Measurements from ENCODE around the gene FSTL4.

The FSTL4 gene

DNA sequence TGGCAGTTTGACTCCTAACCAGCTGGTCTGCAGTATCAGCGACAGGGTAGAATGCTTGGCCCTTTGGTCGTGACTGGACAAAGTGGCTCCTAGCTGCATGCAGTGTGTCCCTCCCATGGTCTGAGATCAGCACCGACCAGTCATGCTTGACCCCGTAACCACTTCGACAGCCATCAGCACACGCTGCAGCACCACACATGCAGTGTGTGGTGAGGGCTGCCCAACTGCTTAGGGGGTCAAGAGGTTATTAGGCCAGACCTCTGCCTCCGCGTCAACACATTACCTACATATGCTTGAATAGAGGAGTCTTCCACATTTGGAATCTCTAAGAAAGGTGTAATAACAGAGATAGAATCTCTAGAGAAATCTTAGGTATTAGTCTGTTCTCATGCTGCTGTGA, 139.1 kb downstream of the FSTL4 start:
- DNase-seq: no peak

DNA sequence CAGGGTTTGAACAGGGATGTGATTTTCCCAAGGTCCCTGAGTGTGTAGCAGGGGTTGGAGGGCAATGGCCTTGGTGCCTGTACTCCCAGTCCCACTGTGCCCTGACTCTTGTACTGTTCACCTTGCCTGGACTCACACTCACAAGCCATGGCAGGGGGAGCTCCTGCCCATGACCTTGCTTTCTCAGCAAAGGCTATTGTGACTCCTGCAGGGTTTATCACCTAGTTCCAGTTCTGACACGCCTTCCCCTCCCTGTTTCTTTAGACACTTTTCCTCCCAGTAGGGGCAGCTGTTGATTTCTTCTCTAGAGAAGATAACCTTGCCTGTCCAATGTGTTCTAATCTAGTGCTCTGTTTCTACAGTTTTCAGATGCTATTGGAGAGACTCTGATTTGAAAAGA, 139.5 kb downstream of the FSTL4 start:
- DNase-seq: no peak

DNA sequence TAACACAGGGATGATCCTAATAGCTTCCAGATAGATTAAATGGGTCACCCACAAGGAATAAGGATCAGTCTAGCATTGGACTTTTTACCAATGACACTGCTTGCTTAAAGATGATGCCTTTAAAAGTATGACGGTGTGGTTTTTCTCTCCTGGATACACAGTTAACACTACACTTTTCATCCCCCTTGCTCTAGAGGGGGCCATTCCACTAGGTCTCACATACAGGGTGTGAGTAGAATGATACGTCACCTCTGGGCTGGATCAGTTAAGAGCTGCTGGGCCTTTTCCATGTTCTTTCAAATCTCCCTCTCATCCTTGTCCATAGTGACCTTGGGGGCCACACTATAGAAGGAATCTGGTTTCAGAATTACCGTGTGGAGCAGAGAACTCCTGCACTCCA, 140.6 kb downstream of the FSTL4 start:
- DNase-seq: no peak

DNA sequence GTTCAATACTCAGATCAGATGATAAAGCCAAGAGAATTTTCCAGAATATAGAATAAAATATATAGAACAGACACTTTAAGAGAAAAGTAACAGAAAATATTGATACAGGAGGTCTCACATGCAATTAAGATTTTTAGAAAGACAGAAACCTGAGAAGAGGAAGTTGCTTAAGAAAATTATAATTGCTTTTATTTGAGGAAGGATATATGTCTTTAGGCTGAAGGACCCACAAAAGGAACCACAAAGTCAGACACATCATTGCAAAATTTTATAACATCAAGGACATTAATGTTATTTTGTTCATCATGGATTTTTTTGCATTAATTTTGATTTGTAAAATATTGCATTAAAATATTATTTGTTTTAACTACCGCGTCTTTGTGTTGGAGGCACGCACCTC, 141.5 kb downstream of the FSTL4 start:
- no peak for DNase-seq

DNA sequence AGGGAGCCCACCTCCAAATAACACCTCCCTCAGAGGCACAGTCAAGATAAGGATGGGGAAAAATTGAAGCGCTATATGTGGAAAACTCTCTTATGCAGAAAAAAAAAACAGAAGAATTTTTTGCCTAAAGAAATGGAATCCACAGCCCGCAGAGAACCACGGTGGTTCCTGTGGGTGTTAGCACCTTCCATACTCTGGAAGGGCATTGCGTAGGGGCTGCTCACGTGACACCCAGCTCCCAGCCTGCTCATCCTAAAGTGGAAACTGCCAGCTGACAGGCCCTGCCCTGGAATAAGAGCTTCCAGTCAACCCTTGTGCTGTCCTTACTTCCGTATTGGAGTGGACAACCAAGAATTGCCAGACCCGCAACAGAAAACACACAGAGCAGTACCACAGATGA, 142.5 kb downstream of the FSTL4 start:
- no peak for DNase-seq

DNA sequence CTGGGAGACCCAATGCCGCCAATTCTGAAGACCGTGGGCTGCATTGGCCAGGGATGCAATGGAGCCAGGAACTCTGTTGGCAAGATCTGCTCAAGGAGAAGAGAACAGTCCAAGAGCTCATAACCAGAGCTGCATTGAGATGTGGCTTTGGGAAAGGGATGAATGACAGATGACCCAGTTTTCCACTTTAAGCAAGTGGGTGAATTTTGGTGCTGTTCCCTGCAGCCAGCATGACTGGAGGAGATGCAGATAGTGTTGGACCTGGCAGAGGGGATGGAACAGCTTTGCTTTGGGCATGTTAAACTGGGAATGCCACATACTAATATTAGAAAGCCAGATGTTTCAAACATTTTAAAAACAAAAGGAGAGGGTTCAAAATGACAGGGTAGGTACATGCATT, 143.1 kb downstream of the FSTL4 start:
- no peak for DNase-seq

DNA sequence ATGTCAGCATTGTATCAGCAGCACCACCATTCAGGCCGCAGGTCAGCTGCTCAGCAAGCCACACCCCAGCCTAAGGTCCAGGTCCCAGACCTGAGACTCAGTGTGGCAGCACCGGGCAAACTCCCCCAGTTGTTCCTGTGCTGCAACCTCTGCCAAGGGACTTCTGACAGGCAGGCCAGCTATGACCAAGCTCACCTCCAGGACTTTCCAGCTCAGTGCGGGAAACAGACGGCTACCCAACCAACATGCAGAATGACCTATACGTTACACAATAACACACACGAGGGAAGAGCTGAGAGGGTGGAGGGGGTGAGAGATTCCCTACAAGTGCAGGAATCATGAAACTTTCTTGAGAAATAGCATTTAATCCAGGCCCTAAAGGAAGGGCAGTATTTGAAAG, 143.7 kb downstream of the FSTL4 start:
- DNase-seq: no peak

DNA sequence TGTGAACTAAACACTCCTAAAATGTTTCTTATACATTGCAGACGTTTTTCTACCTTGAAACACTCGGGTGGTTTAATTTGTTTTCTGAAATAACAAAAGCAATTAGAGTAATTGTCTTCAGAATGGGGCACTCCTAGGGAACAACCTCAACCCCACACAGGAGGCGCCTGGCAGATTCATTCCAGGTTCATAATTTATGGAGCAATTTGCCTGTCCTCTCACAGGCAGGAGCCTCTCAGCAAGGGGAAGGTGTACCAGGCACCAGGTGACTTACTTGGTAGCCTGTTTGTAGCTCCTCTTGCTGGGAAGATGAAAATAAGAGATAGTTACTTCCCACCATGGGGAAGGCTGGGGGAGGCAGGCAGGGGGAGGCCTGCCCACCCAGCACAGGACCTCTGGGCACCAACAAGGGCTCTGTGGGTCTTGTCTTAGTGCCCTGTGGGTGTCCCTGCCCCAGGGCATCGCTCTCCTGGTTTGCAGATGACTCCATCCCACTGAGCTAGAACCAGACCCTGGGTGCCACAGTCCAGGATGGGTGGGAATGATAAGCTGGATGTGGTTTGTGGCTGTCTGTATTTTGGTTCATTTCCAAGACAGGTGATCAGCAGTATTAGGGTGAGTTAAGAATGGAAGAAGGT, 144.4 kb downstream of the FSTL4 start:
- no peak for DNase-seq

DNA sequence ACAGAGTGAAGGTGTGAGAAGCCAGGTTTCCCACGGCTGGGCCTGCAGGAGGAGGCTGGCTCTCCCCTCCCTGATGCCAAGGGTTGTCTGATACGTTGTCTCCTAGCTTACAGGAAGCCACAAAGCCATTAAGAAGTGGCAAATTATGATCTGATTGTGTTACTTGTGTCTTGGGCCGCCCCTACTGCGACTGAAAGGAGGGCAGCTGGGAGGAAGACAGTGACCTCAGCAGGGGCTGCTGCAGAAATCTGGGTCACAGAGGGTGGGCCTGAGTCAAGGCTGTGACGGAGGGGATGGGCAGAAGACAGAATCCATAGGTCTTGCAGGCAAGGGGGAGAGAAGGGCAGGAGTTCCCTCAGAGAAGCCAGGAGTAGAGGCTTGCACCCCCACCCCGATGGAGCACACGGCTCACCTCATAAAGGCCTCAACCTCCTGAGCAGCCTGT, 145.0 kb downstream of the FSTL4 start:
- DNase-seq: no peak

DNA sequence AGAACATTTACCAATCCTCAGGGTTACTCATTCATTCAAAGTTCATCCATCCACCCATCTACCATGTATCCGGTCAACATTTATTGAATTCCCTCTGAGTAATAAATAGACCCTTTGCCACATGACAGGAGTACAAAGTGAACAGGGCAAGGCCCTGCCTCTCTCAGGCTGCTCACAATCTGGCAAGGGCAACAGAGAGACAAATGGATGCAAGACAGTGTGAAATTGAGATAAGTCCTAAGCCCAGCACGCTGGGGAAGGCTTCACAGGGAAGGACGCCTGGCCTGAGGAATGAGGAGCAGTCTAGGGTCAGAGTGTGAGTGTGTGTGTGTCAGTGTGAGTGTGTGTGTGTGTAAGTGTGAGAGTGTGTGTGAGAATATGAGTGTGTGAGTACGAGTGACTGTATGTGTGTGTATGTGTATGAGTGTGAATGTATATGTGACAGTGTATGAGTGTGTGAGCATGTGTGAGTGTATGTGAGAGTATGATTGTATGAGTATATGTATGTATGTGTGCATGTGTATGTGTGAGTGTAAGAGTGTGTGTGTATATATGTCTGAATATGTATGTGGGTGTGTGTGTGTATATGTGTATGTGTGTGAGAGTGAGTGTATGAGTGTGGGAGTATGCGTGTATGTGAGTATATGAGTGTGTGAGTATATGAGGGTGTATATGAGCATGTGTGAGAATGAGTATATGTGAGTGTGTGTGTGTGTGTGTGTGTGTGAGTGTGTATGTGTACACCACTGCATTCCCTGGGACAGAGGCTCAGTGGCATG, 145.6 kb downstream of the FSTL4 start:
- no peak for DNase-seq

DNA sequence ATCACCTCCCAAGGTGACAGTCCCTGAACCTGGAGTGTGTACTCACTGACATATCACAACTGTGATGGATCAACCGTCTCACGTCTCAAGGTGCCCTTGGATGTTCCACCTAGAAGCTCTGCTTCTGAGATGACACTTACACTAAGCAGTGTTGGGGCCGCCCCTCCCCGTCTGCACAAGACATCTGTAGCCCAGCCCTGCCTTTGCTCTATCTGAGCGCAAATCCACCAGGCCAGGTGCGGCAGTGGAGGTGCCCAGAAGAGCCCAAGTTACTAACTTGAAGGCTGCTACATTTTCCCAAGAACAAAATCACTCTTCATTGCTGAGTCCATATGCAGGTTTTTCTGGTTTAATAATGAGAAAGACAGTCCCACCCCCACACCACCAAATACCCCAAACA, 148.3 kb downstream of the FSTL4 start:
- DNase-seq: no peak

DNA sequence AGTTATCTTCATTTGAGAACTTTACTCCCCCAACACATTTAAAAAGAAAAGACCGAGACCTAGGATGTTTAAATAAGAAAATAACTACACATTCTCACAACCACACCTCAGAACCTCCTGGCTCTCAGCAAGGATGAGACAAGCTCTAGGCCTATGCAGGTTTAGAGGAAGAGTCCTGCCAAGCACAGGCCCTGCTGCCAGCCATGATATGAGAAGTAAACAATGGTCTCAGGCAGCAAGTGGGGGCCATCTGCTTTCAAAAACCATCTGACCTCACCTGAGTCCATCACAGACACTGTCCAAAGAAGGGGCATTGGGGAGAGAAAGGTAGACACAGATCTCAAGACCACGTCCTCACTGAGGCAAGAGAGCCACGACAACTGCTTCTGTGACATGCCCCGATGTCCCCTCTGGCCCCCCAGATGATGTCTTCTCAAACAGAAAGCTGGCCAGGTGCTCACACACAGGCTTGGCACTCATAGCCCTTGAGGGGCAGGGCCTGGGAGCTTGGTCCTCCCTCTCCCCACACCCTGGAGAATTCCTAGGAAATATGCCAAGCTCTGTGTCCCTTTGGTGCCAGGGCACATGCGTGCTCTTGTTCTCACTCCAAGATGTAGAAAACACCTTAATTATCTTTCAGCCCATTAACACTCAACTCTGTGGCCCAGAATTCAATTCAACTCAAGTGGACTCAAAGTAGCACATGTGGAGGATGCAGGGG, 150.4 kb downstream of the FSTL4 start:
- no peak for DNase-seq

DNA sequence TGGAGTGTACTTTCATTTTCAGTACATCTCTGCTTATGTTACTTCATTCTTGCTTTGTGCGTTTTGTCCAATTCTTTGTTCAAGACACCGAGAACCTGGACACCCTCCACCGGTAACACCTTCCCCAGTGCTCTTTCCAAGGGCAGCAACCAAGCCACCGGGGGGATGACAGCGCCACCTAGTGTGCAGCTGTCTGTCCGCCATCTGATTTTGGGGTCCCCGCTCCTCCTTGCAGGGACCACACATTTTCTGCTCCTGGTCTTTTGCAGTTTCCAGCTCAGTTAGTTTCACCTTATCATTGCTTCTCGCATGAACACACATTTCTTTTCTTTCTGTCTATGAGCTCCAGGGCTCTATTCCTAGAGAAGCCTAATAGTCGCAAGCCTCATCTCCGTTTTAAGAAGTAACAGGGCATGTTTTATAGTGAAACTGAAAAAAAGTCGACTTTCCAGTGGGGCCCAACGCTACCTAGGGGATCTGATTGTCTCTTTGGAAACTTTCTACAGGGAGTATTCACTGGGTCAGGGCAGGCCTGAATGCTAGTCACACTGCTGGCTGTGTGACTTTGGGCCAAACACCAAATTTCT, 152.1 kb downstream of the FSTL4 start:
- no peak for DNase-seq

DNA sequence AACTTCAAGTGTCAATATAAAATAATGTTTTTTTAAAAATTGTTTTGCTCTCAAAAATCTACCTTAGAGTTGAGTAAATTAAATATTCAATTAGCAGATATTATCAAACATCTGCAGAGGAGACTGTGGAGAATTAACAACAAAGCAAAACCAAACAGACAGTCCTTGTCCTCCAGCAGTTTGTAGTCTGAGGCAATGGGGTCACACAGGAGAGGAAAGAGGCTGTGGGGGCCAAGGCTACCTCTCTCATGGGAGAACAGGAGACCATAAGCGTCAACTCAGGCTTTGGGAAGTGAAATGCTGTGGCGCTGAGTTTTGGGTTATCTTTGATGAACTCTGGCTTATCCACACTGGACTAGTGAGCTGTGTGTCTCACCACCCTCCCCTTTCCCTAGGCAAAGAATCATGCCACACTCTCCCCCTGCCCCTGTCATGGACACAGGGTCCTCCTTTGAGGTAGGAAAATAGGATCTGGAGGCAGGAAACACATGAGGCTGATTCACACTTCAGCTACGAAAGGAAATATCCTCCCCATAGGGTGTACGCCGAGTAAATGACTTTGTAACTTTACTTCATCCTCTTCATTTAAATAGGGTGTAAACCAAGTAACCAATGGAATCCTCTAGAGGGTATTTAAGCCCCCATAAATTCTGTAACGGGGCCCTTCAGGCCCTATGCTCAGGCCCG, 152.7 kb downstream of the FSTL4 start:
- no peak for DNase-seq

DNA sequence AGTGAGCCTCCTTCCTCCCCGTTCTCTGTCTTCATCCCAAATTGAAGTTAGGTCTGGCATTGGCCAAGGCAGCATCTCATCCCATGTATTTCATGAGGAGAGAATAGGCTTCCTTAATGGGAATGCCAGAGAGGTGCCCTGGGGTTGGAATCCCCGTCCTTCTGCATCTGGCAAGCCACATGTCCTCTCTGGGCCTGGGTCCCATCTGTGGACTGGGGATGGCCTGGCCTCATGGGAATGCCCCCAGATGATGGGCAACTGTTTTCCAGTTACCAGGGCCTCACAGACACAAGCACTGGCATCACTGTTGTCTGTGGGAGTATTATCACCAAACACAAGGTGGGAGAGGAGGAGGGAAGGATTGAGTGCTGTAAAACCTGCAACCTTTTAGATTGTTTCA, 153.9 kb downstream of the FSTL4 start:
- no peak for DNase-seq

DNA sequence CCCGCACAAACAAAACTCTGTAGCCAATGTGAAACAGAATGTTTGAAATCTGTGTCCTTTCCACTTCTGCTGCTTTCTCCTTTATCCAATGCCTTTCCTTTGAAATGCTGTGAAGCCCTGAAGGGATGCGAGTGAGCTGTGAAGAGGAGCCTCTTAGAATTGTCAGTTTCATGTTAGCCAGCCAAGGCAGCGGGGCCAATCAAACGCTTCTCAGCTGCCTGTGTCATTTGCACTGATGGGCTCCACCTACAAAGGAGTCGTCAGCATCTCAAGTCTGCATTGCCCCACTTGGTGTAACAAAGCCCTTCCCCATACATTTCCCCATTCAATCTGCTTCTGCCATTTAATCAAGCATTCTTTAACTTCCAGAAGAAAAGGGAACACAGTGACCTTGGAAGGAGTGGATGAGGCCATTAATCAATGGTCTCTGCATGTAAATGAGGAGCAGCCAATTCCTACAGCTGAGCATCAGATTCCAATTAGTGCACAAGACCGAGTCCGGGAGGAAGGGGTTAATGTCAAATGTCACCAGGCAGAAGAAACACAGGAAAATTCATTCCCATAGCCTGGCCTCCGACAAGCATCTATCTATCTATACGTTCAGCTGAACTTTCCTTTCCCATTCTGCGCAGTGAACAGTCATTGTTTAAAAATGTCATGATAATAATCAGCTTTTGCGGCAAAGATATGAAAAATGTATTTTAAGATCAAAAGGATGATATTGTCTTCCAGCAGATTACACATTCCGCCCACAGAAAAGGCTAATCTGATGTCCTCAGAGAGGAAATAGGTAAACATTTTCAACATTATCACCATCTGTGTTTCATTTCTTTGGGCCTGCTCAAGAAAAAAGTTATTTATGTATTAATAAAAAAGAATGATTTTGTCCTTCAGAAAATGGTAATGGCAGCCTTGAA, 154.6 kb downstream of the FSTL4 start:
- DNase-seq: no peak

DNA sequence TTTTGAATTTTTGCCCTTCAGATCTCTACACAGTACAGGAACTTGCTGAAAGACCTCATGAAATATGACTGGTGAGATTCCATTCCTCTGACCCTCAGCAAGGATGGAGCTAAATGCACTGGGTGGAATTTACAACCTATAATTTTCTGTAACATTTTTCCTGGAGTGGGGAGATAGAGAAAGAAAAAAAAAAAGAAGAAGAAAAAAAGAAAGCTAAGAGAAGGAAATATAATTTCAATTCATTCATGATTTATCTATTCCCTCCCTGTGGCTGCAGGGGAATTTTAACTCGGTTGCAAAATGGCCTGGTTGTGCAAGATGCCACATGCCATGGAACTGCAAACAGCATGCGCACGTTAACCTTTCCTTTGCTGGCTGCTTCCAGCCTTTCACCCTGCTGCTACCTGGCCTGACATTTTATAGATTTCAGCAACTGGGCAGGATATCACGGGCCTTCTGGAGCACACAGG, 155.4 kb downstream of the FSTL4 start:
- DNase-seq: no peak

DNA sequence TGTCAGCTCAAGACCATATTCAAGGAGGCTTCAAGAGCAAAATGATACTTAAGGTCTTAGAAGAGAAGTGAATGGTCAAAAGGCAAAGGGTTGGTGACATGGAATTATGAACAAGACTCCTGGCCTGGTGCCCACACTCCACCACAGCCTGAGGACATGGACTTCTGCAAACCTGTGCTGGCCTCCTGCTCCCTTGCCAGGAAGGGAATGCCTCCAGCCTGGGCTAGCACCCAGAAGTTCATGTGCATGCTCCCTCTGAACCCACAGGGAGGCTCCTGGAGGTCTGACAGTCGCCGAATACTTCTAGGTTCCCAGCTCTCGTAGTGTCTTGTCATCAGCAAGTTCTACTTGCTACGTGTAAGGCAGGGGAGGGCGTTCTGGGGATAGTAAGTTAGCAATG, 156.7 kb downstream of the FSTL4 start:
- DNase-seq: no peak

DNA sequence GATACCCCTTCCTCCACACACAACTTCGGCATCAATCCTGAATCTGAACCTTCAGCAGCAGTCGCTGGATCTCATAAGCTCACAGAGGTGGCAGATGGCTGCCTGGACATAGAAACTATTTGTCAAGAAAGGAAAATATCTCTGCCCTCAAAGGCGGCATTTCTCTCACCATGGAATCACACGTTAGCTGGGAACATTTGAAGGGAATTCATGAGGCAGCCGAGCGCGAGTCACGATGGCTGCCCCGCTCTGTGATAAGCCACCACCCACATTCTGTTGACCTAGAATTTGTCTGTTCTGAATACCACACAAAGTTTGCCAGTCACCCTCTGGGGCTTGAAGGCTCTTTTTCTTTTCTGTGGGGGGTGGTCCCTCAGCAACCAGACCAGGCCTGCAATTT, 157.9 kb downstream of the FSTL4 start:
- no peak for DNase-seq

DNA sequence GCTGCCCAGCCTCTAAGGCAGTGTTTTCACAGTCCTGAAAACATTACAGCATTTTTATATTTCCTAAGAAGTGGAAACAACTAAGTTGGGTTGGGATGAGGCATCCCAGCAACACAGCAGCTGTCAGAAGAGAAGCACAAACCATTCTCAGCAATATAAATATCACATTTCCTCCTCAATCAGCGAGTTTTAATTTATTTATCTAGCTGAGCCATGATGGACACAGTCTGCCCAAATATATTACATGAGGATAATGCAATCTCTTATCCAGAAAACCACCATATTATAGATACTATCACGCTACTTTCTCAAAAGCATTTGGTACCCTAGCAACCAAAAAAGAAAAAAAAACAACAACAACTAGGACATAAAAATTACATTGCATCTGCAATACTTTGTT, 158.5 kb downstream of the FSTL4 start:
- no peak for DNase-seq

DNA sequence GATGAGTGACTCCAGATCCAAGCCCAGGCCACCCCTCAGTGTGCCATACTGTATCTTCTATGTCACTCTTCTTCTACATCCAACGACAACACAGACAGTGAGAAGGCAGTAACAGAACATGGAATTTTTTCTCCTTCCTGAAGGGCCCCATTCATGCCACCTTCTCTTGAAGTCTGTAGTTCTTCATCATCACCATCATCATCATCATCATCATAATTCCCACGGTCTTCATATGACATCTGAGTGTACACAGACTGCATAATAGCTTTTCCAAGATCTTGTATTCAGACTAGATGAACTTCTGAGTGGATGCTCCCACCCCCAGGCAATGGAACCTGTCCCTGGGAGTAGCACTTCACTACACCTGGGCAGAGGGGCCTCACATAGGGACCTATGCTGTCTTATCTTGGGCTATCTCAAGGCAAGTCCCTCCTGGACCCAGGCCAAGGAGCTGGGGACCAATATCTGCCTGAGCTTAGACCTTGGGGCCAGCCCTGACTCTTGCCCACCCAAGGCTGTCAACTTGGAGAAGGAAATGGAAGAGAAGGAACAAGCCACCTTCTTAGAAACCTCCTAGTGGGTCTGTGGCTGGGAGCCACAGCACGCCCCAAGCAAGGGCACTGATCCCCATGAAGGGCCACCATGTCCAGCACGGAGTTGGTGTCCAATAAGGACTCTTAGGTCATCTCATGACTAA, 159.1 kb downstream of the FSTL4 start:
- DNase-seq: no peak
